Retina (tissue), 1 donor: ENCODE results near the gene ETV7.

ENCODE experiments used
- DNase-seq: peaks from one replicate; pipeline ENCODE4 v3.0.0-alpha.2; 2016

ETV7 gene

GRCh38 chr6:36318690-36319435, 68.6 kb downstream of the ETV7 start:
- DNase-seq = no peak

- no peak for DNase-seq
Measured at GRCh38 chr6:36317623-36318022, 69.8 kb downstream of the ETV7 start.
